Hematopoietic multipotent progenitor cell treated with erythropoietin and hydrocortisone succinate and interleukin-3 and kit ligand, for 17 days (in vitro differentiated cells): ENCODE results near the gene IVD.
"Not testable (repeated sequence)": the region's sequence is repeated elsewhere in the genome, so short reads cannot be mapped to it uniquely, and the experiment has no call there.

Experiments
- DNase-seq: peaks from one replicate; pipeline ENCODE4 v3.0.0-alpha.2; 2015; ENCODE audit warnings: low spot score

IVD gene

DNA sequence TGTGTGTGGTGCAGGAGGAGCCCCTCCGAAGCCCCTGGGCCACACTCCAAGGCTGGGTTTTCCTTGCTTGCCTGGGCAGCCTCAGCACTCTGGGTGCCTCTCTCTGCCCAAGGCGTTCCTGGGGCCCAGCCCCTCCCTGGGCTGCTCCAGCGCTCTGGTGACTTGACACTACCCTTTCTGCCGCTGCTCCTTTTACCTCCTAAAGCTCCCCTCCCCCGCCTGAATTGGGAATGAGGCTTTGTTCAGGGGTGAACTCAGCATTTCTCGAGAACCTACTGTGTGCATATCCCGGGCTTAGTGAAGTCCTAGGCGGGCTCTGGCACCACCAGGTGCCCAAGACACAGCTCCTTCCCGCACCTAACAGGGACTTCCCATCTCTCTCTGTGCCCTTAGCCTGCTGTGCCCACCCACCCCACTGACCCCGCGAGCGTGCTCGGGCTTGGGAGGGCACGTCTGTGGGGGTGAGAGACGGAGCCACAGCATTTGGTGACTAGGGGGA is 33.9 kb downstream of the IVD start:
- DNase-seq: no peak

DNA sequence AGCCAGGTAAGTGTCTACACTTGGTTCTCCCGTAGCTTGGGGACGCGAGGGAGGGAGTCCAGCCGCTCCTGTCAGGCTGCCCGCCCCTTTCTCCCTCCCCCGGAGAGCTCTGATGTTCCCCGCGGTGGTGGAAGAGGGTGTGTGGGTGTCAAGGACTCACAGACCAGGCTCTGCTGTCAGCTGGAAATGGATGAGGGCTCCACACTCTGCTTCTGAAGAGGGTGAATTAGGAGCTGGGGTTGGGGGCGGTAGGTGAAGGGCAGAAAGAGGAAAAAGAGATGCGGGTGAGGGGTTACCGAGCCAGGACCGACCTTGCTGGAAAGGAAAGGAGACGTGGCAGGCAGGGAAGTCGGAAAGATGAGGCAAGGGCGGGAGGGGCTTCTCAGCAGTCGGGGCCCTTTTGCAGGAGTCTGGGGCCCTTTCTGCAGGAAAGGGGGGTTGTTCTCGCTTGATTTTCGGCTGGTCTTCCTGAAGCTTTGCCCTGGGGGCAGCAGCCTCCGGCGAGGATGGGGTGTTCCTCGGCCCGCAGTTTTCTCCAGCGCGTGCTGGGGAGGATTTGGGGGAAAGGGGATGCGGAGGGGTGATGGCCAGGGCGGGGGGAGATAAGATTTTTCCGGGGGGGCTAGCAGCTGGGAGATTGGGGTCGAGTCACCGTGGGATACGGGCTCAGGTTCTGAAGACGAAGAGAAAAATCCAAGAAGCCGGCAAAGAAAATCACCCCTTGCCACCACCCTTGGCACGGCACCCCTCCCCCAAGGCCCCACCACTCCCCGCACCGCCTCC is 34.6 kb downstream of the IVD start:
- DNase-seq: no peak

DNA sequence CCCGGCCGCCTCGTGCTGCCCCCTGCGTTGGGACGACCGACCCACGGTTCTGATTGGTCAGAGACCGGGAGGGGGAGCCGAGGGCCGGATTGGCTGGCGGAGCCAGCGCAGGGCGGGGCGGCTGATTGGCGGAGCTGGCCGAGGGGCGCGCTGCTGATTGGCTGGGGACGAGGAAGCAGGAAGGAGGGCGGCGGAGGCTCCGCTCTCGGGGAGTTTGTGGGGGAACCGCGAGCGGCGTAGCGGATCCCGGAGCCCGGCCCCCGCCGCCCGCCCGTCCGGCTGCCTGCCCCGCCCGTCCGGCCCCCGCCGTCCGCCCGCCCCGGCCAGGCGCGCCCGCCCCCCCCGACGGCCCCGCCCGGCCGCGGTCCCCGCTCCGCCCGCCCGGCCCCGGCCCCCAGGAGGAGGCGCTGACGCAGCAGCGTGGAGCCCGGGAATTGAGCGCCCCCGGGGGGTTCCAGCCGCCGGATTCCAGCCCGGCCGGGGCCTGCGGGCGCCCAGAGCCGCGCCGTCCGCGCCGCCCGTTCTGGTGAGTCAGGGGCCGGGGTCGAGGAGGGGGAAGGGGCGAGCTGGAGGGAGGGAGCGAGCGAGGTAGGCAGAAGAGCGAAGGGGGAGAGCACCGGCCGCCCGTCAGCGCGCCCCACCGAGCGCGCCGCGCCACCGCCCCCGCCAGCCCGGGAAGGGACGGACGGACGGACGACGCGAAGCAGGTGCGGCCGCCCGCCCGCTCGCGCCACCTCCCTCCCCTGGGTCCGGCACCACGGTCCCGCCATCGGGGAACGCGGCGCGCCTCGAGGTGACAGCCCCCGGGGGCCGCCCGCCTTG is 35.4 kb downstream of the IVD start, which contains the start of gene BAHD1:
Gene BAHD1, plus strand, starts transcription at position 211 of the 822 bp plus-strand sequence. CDS start 17,512 bp downstream, outside the sequence.
- peak; percentile 91 for DNase-seq

DNA sequence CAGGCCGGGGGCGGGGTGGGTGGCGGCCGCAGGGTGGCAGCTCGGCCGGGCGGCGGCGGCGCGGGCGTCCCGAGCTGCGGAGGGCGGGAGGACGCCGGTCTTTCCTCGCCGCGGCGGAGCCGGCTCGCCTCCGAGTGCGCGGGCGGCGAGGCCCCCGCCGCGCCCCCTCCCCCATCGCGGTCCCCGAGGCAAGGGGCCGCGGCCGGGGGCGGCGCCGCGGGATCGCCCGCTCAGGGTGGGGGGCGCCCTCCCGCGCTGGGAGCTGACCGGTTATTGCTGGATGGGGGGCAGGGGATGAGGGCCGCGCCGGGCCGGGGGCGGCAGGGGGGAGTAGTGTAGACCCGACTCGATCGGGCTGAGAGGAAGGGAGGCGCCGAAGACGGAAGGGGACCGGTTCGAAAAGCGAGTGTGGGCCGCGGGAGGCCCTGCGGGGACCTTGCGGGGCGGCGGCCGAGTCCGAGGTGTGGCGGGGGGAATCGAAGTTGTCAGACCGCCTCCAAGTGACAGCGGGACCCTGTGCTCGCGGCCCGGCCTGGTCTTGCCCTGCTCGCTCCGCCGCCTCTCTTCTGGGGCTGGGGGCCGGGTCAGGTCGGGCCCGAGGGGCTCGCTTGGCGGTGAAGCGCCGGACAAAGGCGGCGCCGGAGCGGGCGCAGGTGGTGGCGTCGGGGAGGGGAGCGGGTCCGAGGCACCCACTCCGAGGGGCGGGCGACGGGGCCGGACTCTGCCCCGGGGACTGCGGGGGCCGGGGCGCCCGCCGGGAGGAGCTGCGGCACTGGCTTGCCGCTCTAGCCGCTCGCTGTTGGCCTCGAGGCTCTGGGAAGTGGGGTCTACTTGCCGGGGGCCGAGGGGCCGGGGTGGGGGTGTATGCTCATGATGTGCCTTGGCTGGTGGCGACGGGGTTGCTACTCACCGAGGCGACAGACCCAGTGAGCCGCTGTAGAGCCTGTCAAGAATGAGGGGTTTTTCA is 36.3 kb downstream of the IVD start:
- no peak for DNase-seq

DNA sequence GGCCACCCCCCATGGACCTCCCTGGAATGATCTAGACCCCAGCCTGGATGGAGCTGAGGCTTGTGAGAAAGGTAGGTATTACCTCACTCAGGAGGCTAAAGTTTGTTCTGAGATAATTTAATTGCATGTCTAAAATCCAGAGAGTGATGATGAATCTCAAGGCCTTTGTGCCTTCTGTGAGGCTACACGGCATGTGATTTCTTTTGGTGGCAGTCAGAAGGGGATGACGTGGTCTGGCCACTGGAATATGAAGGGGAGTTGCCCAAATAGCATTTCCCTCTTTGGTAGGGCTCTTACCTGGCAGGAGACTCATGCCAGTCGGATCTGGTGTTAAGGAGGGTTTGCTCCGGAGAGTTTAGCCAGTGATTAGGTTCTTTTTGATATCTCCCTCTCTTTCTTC is 37.7 kb downstream of the IVD start:
- no peak for DNase-seq

DNA sequence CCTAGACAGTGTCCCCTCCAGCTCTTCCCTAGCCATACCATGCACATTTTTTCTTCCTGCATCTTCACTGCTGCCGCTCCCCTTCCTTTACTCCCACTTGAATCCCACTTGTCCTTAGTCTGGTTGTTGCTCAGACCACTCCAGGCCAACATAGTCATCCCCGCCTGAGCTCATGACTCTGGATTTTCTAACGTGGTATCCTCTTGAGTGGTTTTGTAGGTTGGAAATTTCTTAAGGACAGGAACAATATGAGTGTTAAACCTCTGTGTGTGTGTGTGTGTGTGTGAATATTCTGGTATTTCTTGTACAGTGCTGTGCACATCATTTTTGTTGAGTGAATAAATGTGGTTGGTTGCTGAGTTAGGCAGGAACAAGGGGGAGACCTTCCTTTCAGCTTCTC is 38.3 kb downstream of the IVD start:
- no peak for DNase-seq

DNA sequence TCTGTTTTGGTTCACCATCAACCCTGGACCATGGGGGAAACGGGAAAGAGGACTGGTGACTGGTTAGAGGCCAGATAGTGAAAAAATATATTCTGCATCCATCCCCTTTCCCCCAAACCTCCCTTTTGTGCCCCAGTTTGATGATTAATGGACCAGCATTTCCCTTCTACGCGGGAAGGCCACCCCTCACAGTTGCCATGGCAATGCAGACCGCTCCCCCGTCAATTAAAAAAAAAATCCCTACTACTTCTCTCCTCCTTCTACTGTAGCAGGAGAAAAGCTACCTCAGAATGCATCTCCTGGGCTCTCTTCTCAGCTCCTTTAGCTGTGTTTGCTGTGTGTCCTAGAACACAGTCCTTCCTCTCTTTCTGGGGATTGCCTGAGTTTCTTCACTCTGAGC is 39.1 kb downstream of the IVD start:
- DNase-seq: no peak

DNA sequence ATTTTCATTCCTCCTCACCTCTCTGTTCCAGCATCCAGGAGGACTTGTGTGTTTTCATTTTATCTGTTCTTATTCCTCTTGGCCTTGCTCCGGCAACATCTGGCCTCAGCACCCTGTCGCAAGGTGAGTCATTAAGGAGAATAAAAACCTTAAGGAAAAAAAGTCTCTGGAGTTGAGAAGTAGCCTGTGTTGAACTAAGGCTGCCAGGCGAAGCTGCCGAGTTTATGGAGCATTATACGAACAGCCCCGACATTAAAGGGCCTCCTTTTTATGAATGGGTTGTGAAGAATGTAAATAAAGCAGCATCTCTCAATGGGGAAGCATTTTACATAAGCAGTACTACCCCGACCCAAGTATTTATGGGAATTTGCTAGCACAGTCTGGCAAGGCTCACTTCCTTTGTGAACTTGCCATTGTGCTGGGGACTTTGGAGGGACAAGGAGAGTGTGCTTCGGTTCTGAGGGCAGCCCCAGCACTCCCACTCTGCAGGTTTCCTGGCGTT is 39.9 kb downstream of the IVD start:
- no peak for DNase-seq

DNA sequence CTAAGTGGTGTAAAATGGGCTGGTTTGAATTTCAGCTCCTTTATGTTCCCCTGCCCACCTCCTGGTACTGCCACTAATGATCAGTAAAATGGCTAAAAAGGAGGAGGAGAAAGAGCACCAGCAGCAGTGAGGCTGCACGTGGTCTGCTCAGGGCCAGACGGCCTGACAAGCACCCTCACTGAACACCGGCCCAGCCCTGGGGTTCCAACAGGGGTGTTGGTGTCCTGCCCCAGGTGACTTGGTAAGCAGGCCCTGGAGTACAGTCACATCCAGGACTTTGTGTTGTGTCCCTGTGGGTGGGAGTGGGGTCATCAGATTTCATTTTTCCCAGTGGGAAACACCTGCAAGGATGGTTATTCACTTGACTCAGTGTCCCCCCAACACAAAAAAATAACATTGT is 40.5 kb downstream of the IVD start:
- DNase-seq: no peak

DNA sequence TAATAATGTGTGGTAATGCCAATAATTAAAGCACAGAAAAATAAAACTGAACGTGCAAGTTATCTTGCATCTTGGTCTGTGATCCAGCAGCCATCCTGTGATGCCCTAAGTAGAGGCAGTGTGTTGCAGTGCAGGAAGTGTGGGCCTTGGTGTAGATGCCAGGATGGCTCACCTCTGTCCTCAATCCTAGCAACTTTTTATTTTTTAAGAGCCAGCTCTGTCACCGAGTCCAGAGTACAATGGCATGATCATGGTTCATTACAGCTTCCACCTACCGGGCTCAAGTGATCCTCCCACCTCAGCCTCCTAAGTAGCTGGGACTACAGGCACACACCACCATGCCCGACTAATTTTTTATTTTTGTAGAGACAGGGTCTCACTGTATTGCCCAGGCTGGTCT is 42.8 kb downstream of the IVD start:
- DNase-seq: no peak

DNA sequence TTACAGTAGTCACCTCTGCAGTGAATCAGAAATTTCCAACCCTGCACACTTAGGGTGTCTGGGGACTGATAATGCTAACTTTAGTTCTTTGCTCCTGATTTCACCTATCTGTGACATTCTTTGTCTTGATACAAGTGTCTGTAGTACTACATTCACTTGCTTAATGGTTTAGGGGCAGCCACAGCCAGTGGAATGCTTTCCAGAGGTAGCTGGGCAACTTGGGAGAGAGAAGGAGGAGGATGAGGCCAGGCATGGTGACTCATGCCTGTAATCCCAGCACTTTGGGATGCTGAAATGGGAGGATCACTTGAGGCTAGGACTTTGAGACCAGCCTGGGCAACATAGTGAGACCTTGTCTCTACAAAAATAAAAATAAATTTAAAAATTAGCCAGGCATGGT is 43.7 kb downstream of the IVD start:
- no peak for DNase-seq

DNA sequence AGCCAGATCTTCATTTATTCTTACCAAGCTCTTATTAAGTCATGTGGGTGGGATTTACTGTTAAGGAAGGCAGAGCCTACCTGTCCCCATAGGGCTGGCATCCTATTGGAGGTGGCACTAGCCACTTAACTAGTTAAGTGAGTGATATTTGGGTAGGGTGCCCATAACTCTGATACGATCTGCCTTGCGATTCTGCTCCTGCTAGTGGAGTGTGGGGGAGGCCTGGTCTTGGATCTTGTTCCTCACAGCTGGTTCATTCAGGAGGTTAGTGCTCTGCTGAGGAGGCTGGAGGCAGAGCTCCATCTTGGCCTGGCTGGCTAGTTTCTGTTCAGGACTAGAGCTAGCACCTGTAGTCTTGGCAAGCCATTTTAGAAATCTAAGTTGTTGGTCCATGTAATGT is 44.5 kb downstream of the IVD start:
- no peak for DNase-seq

DNA sequence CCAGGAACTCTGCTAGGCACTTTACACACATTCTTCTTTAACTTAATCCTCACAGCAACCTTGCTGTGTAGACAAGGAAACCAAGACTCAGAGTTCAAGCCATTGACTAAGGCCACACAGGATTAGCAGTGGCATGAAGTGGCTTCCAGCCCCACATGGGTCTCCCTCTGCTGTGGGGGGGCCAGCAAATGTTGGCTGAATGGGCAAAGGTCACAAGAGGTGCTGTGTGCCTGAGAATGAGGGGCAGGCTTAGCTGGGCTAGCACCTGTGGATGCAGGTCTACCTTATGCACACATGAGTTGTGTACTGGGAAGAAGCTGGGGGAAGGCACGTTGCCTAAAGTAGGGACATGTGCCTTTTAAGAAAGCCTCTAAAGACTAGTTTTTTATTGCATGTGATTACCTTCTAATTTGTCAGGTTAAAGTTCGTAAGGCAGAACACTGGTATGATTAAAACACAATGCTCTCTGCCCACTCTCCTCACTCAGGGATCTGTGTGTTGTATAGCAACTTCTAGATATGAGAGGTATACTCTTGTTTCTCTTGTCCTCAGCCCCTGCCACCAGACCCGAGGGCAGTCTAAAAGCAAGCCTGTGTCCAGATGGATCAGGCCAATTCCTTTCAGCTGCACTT is 46.0 kb downstream of the IVD start:
- no peak for DNase-seq

DNA sequence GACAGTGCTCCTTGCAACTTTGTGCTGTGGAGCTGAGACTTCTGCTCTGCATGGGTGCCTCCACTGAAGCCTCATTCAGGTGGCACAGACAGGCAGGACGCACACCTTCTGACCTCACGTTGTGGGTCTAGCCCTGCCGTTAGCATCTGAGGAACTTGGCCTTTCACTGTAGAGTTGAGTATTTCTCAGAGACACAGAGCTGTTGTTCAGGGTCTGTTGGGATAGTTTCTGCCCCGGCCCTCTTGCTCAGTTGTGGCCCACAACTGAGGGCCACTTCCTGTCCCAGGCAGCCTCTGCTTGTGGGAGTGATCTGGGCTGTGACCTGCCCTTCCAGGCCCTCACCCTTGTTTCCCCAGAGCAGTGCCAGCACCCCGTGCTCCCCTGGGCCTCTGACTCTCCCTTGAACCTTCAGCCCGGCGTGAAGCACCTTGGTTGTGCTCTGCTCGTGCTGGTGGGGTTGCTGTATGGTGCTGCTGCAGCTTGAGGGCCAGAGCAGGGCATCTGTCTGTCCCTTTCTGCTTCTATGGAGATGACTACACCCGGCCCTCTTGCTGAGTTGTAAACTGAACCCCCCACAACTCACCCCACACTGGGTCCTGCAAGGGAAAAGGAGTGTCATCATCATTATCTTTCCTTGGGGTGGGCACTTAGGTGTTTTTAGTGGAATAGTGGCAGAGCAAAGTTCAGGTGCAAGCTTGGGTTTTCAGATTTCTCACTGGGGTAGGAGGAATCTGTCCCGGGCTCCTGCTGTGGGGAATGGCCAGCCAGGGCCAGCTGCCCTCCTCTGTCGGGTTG is 46.9 kb downstream of the IVD start:
- no peak for DNase-seq

DNA sequence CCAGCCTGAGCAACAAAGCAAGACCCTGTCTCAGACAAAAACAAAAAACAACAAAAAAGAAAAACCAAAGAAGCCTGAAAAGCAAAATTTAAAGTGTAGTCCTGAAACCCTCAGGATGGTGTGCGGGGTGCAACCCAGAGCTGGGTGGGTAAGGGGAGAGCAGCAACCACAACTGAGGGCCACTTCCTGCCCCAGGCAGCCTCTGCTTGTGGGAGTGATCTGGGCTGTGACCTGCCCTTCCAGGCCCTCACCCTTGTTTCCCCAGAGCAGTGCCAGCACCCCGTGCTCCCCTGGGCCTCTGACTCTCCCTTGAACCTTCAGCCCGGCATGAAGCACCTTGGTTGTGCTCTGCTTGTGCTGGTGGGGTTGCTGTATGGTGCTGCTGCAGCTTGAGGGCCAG is 48.3 kb downstream of the IVD start:
- not testable (repeated sequence) for DNase-seq

DNA sequence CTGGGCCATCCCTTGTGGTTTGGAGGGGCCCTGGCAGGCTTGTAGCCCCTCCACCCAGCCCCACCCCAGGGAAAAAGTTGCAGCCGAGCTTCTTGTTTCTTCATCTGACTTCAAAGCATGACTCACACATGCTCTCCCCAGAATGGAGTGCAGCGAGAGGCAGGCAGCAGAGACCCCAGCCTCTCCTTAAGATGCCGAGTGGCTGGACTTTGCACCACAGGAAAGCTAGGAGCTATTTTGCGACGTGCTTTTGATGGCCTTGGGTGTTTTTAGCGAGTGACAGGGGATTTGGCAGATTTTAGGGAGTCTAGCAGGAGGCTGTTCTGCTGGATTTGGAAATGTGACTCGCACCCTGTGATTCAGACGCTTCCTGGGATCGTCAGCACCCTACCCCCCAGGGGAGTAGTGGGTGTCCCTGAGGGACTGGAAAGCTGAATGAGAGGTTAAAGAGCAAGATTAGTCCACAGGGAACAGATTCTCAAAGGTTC is 49.4 kb downstream of the IVD start:
- DNase-seq: no peak

DNA sequence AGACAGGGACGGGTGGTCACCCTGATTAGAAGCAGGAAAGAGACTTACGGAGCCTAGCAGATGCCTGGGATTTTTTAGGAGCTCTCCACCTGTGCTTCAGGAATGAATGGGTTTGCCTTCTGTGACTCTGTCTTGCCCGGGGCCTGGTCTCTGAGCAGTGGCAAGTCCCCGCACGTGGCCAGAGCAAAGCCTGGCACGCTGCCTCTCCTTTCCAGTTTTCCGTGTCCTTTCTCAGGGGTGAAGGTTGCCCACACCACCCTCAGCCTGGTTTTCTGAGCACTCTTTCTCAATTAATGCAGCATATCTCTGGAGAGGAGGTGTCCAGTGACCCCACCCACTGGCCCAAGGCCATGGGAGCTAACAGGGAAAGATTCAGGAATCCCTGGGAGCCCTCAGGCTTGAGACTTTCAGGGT is 50.7 kb downstream of the IVD start:
- DNase-seq: no peak

DNA sequence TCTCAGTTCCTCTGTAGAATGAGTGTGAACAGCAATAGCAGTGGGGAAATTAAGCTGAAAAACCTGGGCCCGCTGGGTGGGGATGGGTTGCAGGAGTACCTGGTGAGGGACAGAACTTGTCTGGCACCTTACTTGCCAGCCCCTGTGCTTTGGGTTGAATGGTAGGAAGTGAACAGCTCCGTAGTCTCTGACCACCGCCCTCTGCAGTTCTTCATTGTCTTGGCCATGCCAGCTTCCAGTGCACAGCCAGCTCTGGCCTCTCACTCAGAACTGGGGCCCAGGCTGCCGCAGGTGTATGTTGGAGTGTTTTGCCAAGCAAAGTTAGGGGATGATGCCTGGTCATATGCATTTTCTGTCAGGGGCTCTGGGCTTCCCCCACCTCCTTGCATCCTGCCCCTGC is 51.1 kb downstream of the IVD start:
- no peak for DNase-seq

DNA sequence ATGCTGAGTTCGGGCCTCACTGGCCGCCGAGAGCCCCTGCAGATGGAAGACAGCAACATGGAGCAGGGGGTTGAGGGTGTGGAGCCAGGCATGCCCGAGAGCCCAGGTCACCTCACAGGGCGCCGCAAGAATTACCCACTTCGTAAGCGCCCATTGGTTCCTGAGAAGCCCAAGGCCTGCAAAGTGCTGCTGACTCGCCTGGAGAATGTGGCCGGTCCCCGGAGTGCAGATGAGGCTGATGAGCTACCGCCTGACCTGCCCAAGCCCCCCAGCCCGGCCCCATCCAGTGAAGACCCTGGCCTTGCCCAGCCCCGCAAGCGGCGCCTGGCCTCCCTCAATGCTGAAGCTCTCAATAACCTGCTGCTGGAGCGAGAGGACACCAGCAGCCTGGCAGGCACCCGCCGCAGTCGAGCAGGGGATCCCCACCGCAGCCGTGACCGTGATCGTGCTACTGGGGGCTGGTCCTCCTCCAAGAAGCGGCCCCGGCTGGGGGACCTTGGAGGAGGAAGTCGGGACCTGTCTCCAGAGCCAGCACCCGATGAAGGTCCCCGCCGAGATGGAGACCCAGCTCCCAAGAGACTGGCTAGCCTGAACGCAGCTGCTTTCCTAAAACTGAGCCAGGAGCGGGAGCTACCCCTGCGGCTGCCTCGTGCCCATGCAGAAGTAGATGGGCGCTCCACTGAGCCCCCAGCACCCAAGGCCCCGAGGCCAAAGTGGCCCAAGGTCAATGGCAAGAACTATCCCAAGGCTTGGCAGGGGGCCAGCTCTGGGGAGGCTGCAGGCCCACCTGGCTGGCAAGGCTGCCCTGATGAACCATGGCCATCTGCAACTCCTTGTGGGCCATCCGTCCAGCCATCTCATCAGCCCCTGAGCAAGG is 53.1 kb downstream of the IVD start:
- no peak for DNase-seq
